ENCODE data around the gene EHD4.
A peak's percentile ranks its signal among the peaks of the same experiment; 100 is the strongest.

Gene EHD4

DNA sequence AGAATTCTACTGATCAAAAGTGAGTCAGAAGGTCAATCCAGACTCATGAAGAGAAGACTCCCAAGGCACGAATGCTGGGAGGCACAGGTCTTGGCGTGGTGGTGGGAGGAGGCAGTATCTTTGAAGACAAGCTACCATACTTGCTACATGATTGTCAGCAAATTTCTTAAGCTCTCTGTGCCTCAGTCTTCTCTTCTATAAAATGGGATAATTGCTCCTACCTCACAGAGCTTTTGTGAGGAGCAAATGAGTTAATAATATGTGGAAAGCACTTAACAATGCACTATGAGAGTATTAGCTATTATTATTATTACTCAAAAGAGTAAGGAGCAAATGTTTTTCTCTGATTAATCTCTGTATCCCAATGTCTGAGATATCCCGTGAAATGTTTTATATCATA lies 36.2 kb downstream of the EHD4 start:
- Histone ChIP-seq H3K9ac (no peak overlapping the region), H2AFZ (ENCODE audit: low read depth) (no peak overlapping the region), H3K4me1 (ENCODE audit: low read depth, poor library complexity, severe bottlenecking) (peaks cover 30% of the 10 kb centered on the region), H3K27me3 (ENCODE audit: insufficient read depth, low read depth) (no peaks in the 10 kb centered on the region), H3K36me3 (ENCODE audit: insufficient read depth) (no peaks in the 10 kb centered on the region), H3K27ac (peak overlapping the region; percentile 10; the same call in 1 of the 2 replicates), H3K4me3 (IDR thresholded peaks at IDR 0.05; ENCODE audit: insufficient read depth, low read depth, low read length) (no peak overlapping the region), H4K20me1 (ENCODE audit: insufficient read depth) (no peaks in the 10 kb centered on the region), H3K79me2 (ENCODE audit: insufficient read depth, low read depth) (no peaks in the 10 kb centered on the region), H3K4me2 (no peak overlapping the region; the same call in 1 of the 2 replicates)
- TF ChIP-seq CTCF (conservative IDR thresholded peaks at IDR 0.05; ENCODE audit: low read depth, low read length), result no peak

- TF ChIP-seq CTCF (conservative IDR thresholded peaks at IDR 0.05; ENCODE audit: low read depth, low read length), result no peak
- Histone ChIP-seq H4K20me1 (ENCODE audit: insufficient read depth) (no peaks in the 10 kb centered on the region), H3K4me1 (ENCODE audit: low read depth, poor library complexity, severe bottlenecking) (peaks cover 36% of the 10 kb centered on the region)
Measured at GRCh38 chr15:41935566-41936020, 36.8 kb downstream of the EHD4 start.

DNA sequence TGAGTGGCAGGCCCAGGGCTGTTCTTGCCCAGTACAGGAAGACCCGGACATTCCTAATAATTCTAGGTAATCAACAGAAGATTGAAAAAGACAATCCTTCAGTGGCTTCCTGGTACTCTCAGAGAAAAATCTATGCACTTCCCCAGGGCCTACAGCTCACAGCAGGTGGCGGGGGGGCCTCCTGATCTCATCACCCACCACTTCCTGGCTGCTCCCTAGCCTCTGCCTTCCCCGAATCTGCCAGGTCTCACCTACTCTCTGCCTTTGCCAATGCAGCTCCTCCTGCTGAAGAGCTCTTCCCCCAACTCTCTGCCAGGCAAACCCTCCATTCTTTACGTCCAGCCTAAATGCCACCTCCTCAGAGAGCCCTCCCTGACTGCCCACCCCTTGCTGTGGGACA lies 37.5 kb downstream of the EHD4 start:
- no peak for TF ChIP-seq CTCF (conservative IDR thresholded peaks at IDR 0.05; ENCODE audit: low read depth, low read length)
- no peaks in the 10 kb centered on the region for H3K79me2 ChIP-seq (ENCODE audit: insufficient read depth, low read depth)
- peaks cover 43% of the 10 kb centered on the region for H3K4me1 ChIP-seq (ENCODE audit: low read depth, poor library complexity, severe bottlenecking)
- no peaks in the 10 kb centered on the region for H4K20me1 ChIP-seq (ENCODE audit: insufficient read depth)
- H3K4me2 ChIP-seq, result peak overlapping the region; percentile 84
- no peak overlapping the region for H2AFZ ChIP-seq (ENCODE audit: low read depth)
- no peaks in the 10 kb centered on the region for H3K27me3 ChIP-seq (ENCODE audit: insufficient read depth, low read depth)
- peak overlapping the region; percentile 21; the same call in 1 of the 2 replicates for H3K27ac ChIP-seq
- H3K9ac ChIP-seq, result no peak overlapping the region
- H3K36me3 ChIP-seq (ENCODE audit: insufficient read depth), result no peaks in the 10 kb centered on the region
- no peak overlapping the region for H3K4me3 ChIP-seq (IDR thresholded peaks at IDR 0.05; ENCODE audit: insufficient read depth, low read depth, low read length)

More at GRCh38 chr15:41935566-41936020, 36.8 kb downstream of the EHD4 start:
- H3K4me2 ChIP-seq, result peak overlapping the region; percentile 84
- H3K4me3 ChIP-seq (IDR thresholded peaks at IDR 0.05; ENCODE audit: insufficient read depth, low read depth, low read length), result no peak overlapping the region
- H3K27me3 ChIP-seq (ENCODE audit: insufficient read depth, low read depth), result no peaks in the 10 kb centered on the region
- H2AFZ ChIP-seq (ENCODE audit: low read depth), result no peak overlapping the region
- H3K9ac ChIP-seq, result no peak overlapping the region
- H3K36me3 ChIP-seq (ENCODE audit: insufficient read depth), result no peaks in the 10 kb centered on the region
- H3K79me2 ChIP-seq (ENCODE audit: insufficient read depth, low read depth), result no peaks in the 10 kb centered on the region
- peak overlapping the region; percentile 10; the same call in 1 of the 2 replicates for H3K27ac ChIP-seq

DNA sequence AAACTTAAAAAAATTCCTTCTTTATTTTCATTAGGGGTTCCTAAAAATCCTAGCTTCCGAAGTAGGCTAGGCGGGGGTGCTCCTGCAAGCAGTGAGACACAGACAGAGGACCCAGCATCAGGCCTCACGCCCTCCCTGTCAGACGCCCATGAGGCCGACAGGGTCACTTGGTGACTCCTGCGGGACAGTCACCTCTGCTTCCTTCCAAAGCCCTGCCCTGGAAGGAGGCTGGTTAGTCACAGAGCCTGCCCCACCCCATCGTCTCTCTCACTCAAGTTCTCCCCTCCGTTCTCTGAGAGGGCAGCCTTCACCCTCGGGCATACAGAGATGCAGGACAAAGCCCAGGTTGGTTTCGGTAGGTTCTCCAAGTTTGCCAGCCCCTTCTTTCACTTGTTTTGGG lies 38.6 kb downstream of the EHD4 start:
- H3K27ac ChIP-seq, result no peak overlapping the region
- no peak overlapping the region for H2AFZ ChIP-seq (ENCODE audit: low read depth)
- H3K9ac ChIP-seq, result no peak overlapping the region
- no peak overlapping the region for H3K4me3 ChIP-seq (IDR thresholded peaks at IDR 0.05; ENCODE audit: insufficient read depth, low read depth, low read length)
- H4K20me1 ChIP-seq (ENCODE audit: insufficient read depth), result no peaks in the 10 kb centered on the region
- peaks cover 53% of the 10 kb centered on the region for H3K4me1 ChIP-seq (ENCODE audit: low read depth, poor library complexity, severe bottlenecking)
- H3K4me2 ChIP-seq, result no peak overlapping the region
- H3K79me2 ChIP-seq (ENCODE audit: insufficient read depth, low read depth), result no peaks in the 10 kb centered on the region
- no peaks in the 10 kb centered on the region for H3K36me3 ChIP-seq (ENCODE audit: insufficient read depth)
- no peaks in the 10 kb centered on the region for H3K27me3 ChIP-seq (ENCODE audit: insufficient read depth, low read depth)
- TF ChIP-seq CTCF (conservative IDR thresholded peaks at IDR 0.05; ENCODE audit: low read depth, low read length), result no peak

Measured in KMS-11 (cell line).